GM15510 (cell line): ENCODE data around the gene INPP5F.

Source experiments
- POLR2A ChIP-seq: IDR thresholded peaks from 3 replicates; pipeline ENCODE4 v1.6.1; 2011; ENCODE audit warnings: borderline replicate concordance; ENCODE audit not compliant: insufficient read length; ENCODE audit errors: extremely low read depth

The INPP5F gene

GRCh38 chr10:119805702-119806230 is 79.9 kb downstream of the INPP5F start:
- TF ChIP-seq POLR2A = no peak

DNA sequence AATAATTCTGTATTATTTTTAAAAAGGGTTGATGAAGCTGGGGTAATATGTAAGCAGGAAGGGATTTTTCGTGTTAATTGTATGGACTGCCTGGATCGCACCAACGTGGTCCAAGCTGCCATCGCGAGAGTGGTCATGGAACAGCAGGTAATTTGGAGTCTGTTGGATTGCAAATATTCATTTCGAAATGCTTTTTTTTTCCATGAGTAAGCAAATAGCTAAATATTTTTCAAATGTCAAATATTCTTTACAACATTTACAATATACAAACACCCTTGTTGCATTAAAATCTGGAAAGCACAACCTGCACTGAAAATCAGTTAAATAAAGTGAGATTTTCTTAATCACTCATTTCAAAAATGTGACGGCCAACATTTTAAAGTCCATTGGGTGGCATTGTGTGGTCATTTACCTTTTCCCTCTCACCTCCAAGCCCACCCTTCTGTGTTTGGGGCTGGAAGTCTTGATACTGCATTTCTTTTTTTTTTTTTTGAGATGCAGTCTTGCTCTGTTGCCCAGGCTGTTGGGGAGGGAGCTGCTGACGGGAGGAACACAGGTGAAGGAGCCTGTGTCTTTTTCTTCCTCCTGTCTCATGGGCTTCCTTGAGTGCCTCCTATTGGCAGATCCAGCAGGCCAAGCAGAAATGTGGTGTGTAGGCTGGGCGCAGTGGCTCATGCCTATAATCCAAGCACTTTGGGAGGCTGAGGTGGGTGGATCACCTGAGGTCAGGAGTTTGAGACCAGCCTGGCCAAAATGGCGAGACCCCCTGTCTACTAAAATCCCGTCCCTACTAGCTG is 80.7 kb downstream of the INPP5F start:
- no peak for TF ChIP-seq POLR2A

DNA sequence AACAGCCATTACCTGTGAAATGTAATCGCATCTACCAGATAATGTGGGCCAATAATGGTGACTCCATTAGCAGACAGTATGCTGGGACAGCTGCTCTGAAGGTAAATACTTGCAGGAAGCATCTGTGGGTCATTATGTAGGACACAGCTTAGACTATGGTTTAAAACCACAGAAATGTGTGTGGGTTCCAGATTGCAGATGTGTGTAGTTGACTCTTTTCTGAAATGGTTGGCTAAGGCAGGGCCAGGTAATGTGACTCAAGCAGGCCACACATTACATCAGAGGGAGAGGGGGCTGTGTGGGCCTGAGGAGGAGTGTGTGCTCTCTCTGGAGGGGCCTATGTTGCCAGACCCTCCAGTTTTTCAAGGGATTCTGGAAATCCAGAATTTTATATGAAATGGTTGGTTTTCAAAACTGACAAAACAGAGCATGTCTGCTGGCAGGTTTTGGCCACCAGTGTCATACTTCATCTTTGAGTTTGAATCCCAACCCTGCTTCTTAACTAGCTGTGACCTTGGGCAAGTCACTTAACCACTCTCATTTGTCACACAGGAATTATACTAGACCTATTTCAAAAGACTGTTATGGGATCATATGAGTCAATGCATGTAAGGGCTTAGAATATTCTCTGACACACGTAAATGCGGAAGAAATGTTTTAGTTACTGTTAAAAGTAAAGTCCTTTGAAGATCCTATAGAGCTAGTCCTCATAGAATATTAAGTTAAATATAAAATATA is 82.3 kb downstream of the INPP5F start:
- no peak for TF ChIP-seq POLR2A

DNA sequence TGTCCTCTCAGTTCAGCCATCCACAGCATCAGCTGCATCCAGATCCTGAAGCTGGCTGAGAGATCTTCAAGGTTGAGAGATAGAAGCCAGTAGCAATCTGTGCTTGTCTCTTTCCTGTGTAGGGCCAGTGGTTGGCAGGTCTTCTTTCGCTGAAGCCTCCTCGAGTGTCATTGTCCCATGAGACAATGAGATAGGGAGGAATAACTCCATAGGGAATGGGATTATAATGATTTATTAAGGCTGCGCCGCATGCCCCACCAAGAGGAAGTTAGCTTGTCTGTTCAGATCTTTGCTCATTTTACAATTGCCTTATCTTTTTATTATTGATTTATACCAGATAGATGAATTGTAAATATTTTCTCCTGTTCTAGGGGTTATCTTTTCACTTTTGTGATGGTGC is 85.3 kb downstream of the INPP5F start:
- TF ChIP-seq POLR2A = no peak

GRCh38 chr10:119812684-119813083 is 86.8 kb downstream of the INPP5F start:
- TF ChIP-seq POLR2A = no peak

DNA sequence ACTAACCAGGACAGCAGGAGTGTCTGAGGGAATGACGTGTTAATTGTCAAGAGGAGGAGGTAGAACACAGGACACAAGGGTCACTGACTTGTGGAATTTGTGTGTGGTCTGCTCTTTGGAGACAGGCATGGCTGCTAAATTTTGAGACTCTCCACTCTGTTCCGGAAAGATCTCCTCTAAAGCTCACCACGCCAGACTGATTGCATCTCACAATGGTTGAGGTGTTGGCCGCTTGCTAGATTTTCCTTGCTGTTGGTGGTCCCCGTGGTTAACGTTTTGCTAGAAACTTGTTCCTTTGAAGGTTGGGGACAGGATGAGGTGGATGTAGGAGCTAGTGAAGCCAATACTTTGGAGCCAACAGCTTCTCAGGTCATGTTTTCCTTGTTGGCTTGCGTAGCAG is 89.8 kb downstream of the INPP5F start:
- TF ChIP-seq POLR2A = no peak

DNA sequence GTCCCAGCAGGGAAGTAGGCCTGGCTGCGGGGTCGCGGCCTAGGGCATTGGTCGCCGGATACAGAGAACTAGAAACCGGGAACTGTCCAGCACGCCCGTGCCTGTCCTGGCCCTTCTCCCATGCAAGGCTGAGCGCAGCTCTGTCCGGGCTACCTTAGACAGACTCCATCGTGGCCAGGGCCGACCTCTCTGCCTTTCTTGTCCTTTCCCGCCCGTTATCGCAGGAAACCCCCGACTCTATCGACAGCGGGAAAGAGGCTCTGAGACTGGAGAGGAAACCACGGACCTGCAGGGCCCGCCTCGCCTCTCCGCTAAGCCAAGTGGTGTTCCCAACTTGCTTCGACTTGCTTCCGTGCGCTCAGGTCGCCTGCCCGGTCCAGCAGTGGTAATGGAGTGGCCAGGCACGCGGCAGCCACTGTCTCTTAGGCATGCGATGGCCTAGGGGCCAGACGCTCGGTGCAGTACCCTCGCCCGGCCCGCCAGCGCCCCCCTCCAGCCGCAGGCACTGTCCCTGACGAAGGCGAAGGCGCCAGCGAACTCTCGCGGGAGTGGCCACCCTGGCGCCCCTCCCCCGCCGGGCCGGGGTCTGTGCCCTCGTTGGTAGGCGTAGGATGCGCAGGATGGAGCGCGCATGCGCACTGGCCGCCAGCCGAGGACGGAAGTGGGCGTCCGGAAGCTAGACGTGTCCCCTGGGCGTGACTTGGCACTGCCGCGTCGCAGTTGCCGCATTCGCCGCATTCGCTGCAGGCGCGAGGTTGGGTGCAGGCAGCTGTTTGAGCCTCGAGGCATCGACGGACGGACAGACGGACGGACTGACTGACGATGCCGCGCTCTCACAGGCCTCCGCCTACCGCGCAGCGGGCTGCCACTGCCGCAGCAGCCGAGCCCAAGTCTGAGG is 92.4 kb downstream of the INPP5F start:
- no peak for TF ChIP-seq POLR2A

DNA sequence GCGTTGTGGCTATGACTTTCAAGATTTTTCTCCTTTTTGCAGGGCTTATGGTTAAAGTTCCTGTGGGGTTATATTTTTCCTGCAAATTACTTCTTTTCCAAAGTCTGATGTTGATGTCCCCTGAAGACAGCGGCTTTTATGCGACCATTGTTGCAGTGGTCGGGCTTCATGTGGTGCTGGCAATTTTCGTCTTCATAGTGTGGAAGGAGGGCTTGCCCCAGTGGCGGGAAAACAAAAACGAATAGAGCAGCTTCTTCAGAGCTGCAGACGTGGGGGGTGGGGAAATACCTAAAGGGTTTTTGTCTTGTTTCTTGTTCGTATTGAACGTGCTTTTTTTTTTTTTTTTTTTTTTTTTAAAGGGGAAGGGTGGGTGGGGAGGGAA is 93.0 kb downstream of the INPP5F start:
- no peak for TF ChIP-seq POLR2A

- TF ChIP-seq POLR2A = no peak
Observed at GRCh38 chr10:119821182-119821581, 95.3 kb downstream of the INPP5F start.

- no peak for TF ChIP-seq POLR2A
Observed at GRCh38 chr10:119824299-119824698, 98.4 kb downstream of the INPP5F start.

DNA sequence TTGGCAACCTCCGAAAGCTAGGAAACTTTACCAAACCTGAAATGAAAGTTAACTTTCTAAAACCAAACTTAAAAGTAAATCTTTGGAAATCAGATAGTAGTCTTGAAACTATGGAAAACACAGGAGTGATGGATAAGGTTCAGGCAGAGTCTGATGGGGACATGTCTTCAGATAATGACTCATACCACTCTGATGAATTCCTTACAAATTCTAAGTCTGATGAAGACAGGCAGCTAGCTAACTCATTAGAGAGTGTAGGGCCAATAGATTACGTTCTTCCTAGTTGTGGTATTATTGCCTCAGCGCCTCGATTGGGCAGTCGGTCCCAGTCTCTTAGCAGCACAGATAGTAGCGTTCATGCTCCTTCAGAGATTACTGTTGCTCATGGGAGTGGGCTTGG is 100.9 kb downstream of the INPP5F start:
- no peak for TF ChIP-seq POLR2A

GRCh38 chr10:119827430-119827829 is 101.6 kb downstream of the INPP5F start:
- TF ChIP-seq POLR2A = no peak

DNA sequence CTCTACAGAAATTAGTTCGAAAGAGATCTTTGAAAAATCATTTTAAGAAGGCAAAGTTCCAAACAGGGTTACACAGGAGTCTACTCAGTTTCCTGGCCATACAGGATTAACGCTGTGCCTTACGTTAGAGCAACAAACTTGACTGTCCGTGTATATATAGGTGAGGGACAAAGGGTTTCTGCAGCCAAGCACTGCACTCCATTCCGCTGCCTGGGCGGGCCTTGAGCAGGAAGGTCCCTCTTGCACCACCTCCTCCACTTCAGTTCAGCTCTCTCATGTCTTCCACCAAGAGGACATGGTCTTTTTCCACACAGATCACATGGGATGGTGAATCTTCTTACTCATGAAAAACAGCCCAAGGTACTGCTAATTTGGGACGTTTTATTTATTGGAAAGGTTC is 103.6 kb downstream of the INPP5F start:
- TF ChIP-seq POLR2A = no peak

DNA sequence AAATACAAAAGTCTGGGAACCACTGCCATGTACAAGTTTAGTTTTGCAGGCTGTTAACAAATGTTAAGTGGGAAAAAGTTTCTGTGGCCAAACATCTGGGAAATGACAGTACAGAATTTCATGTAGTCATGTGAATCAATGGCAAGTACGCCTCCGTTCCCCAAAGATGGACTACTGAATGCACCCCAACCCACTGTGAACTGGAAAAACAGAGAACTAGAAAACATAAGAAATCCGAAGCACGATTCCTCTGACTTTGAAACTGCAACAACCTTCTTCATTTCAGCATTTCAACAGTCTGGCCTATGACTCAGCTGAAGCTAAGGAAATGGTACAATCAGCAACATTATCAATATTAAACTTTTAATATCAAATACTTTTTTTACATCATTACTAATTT is 105.0 kb downstream of the INPP5F start:
- no peak for TF ChIP-seq POLR2A

- no peak for TF ChIP-seq POLR2A
Observed at GRCh38 chr10:119831656-119832055, 105.8 kb downstream of the INPP5F start.

DNA sequence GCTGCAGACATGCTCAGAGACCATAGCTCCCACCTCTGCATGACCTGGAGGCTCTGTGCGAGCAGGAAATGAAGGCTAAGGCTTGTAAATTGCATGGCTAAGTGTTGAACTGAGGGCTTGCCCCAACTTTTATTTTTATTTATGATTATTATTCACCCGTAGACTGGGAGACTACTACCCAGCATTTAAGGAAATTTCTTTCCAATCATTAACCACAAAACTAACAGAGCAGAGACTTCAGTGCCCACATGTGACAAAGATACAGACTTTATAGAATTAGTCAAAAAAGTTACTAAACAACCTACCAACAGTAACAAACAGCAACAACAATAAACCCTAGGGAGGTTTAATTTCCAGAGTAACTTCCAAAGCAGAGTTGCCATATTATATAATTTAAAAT is 107.1 kb downstream of the INPP5F start:
- TF ChIP-seq POLR2A = no peak

GRCh38 chr10:119834188-119834587 is 108.3 kb downstream of the INPP5F start:
- no peak for TF ChIP-seq POLR2A
